Putamen (tissue), 1 donor: ENCODE results near the gene MAMLD1.

ENCODE experiments used
- DNase-seq: peaks from one replicate; pipeline ENCODE4 v3.0.0-alpha.2; 2016; ENCODE audit warnings: low spot score

MAMLD1 gene

GRCh38 chrX:150408007-150408406, 44.9 kb downstream of the MAMLD1 start:
- no peak for DNase-seq

- no peak for DNase-seq
Observed at GRCh38 chrX:150408561-150408960, 45.4 kb downstream of the MAMLD1 start.

DNA sequence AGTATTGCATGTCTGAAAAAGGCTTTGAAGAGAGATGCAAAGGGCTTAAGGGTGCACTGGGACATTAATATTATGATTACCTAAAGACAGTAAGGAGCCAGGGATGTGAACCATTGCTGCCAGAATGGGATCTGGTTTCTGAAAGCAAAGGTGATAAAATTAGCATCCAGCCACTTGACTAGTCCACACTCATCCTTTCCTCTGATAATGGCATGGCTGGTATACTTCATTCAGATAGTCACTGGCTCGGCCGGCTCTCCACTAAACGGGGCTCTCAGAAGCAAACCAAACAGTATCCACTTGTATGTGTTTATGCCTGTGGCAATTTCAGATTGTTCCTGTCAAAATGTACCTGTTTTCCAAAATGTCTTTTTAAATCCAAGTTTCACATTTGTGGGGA, 46.4 kb downstream of the MAMLD1 start:
- no peak for DNase-seq

DNA sequence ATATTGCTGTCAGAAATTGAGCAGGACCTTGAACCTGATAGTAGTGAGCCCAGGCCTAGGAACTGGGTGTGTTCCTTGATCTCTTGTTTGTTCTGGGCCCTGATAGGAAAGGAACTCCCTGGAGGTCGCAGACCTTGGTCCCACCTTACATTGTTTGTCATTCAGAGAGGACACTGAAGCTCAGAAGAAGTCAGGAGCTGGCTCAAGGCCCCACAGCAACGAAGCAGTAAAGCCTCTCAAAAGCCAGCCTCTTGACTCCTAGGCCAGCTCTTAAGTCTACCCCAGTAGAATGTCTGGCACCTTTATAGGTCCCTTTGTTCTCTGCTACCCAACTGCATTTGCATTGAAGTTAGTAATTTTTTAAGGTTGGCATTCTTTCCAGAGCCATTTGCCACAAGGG, 46.8 kb downstream of the MAMLD1 start:
- DNase-seq, result no peak

- no peak for DNase-seq
Observed at GRCh38 chrX:150410513-150410912, 47.4 kb downstream of the MAMLD1 start.

DNA sequence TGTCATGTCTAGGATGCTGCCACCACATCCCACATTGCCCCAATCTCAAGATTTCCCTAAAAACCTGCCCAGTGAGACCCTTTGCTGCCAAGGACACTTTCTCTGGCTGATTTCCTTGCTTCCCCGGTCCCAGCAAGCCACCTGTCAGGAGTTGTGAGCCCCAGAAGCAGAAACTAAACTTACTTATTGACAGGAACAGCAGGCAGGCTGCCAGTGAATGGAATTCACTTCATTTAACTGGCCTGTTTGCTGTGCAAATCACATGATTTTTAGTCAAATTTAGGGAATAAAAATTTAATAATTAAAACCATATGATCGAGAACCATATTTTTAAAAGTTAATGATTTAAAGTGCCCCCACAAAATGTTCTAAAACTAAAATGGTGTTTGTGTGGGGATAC, 48.5 kb downstream of the MAMLD1 start:
- no peak for DNase-seq

DNA sequence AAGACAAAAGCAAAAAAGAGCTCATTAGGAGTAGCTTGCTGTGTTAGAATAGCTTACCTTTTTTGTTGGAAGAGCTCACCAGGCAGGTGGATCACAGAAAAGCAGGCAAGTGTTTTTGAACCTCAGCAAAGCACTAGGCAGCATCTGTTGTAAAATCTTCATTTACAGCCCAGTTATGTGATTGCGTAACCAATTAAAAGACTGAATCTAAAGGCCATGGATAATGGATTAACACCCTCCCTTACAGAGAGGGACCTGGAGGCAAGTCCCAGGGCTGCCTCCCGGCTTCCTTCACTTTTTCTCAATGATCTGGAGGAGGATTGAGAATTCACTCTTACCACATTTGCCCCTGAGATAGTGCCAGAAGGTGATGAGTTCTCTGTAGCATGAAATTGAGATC, 51.1 kb downstream of the MAMLD1 start:
- DNase-seq, result no peak

DNA sequence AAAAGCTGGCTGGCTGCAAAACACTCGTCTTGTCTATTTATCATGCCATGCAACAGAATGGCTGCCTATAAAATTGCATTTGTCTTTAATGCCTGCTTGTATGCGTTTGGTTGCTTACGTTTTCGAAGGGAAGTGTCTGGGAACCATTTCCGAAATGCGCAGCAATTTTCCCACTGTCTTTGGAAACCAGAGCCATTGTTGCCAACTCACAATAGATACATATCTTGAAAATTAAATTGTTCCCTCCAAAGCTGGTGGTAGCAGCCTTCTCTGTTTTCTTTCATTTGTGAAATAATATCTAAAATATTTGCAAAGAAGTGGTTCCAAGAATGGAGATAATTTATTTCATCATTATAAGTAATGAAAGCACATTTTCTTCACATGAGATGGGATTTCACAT, 53.4 kb downstream of the MAMLD1 start:
- no peak for DNase-seq

DNA sequence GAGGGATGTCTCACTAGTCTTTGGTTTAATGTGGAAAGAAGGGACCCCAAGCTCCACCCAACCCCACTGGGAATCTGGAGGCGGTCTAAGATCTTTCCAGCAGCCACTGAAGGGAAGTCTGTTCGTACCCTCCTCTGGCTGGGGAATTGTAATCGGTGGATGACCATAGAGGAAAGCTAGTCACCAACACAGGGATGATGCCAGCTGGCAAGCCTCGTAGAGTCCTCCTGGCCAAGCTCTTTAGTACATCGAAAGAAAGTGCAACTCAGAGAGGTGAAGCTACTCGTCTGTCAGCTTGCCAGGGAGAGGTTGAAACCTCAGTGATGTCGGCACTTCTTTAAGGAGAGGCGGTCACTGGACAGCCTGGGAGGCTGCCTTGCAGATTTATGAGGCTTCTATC, 58.7 kb downstream of the MAMLD1 start:
- DNase-seq, result no peak

DNA sequence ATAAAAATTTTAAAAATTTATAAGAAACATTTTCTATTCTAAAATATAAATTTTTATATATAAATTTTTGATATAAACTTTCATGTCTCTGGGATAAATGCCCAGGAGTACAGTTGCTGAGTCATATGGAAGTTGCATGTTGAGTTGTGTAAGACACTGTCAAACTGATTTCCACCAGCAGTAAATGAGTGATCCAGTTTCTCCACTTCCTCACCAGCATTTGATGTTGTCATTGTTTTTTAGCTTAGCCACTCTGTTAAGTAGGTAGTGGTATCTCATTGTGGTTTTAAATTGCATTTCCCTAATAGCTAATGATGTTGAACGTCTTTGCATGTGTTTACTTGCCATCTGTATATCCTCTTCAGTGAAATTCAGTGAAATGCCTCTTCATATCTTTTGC, 66.5 kb downstream of the MAMLD1 start:
- no peak for DNase-seq

DNA sequence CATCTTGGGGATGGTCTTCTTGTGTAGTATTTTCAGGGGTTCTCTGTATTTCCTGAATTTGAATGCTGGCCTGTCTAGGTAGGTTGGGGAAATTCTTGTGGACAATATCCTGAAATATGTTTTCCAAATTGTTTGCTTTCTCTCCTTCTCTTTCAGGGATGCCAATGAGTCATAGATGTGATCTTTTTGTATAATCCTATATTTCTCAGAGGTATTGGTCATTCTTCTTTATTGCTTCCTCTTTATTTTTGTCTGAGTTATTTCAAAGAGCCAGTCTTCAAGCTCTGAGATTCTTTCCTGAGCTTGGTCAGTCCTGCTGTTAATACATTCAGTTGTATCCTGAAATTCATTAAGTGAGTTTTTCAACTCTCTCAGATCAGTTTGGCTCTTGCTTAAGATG, 73.1 kb downstream of the MAMLD1 start:
- no peak for DNase-seq

- DNase-seq, result no peak
Observed at GRCh38 chrX:150438165-150438564, 75.0 kb downstream of the MAMLD1 start.

DNA sequence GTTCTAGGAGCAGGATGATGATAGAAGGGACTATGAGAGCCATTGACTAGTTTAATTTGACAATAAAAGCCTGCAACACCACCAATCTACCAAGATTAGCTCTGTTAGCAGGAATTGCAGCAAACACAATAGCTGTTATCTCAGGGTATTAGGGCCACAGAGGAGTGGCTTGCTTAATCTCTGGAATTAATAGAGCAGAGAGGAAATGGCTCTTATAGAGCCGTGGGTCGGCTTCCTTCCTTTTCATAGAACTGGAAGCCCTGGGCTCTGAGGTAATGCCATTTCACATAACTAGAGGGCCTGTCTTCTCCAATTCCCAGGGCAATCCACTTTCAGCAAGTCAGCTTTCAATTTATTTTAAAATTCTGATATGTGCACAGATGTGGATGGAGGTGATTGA, 83.0 kb downstream of the MAMLD1 start:
- DNase-seq, result no peak

GRCh38 chrX:150446995-150447394, 83.9 kb downstream of the MAMLD1 start:
- DNase-seq, result no peak

- no peak for DNase-seq
Observed at GRCh38 chrX:150449313-150449712, 86.2 kb downstream of the MAMLD1 start.

- no peak for DNase-seq
Observed at GRCh38 chrX:150450519-150451177, 87.5 kb downstream of the MAMLD1 start.

DNA sequence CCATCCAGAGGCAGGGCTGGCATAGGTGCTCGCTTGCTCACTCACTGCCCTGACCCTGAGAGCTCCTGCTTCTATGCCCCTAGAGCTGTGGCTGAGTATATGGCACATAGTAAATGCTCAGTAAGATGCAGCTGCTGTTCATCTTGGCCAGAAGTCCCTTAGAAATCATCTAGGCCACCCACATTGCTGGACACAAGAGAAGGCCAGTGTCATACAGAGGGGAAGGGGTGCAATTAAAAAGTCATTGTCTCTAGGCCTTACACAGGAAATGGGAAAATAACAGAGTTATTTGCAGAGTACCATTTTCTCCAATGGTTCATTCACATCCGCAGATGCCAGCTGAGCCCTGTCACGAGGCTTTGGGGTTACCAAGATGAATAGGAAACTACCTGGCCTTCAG, 88.8 kb downstream of the MAMLD1 start:
- DNase-seq, result no peak

- no peak for DNase-seq
Observed at GRCh38 chrX:150454083-150454482, 91.0 kb downstream of the MAMLD1 start.

GRCh38 chrX:150454508-150455214, 91.5 kb downstream of the MAMLD1 start:
- DNase-seq, result no peak

GRCh38 chrX:150455215-150455608, 92.1 kb downstream of the MAMLD1 start:
- no peak for DNase-seq

GRCh38 chrX:150456466-150456865, 93.3 kb downstream of the MAMLD1 start:
- DNase-seq, result no peak

- DNase-seq, result no peak
Observed at GRCh38 chrX:150456941-150457340, 93.8 kb downstream of the MAMLD1 start.

DNA sequence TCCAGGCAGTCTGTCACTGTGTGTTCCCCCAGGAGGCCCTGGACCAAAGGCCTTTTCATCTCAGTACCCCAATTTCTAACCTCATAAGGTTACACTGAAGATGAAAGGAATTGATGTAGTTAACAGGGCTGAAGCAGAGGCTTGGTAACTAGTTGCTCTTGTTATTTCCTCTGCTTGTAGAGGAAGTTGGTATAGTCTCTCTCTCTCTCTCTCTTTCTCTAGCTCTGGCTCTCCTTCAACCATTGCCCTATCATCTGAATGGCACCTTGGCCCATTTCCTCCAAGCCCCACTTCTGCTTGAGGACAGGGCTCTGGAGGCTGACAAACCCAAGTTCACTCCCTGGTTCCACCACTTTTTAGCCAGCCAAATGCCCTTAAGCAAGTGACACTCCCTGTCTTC, 96.1 kb downstream of the MAMLD1 start:
- no peak for DNase-seq

GRCh38 chrX:150460063-150460462, 96.9 kb downstream of the MAMLD1 start:
- DNase-seq, result no peak
